Measurements from ENCODE around the gene BST2. TPM values are rescaled to one million over a fixed set of nuclear protein-coding genes. Genes with fewer than 3 reads are reported as not detected.
A peak's percentile ranks its signal among the peaks of the same experiment; 100 is the strongest.

The BST2 gene
- total and polyA plus RNA-seq, 10 of the 15 experiments (the other 5 are each of a cell fraction or from before 2014, with no cell fraction given), result 16.6 to 372 (median 264) TPM

GRCh38 chr19:17405250-17406045, at the start of gene BST2 (continued):
- TF ChIP-seq ZNF687 (IDR thresholded peaks at IDR 0.05) (0 out of 2 replicates have a peak, but pooled peaks have one; percentile 13), POLR2A (IDR thresholded peaks at IDR 0.05; ENCODE audit: low read depth, low read length) (peak; percentile 82), CHD2 (IDR thresholded peaks at IDR 0.05; ENCODE audit: borderline replicate concordance, low read depth, low read length) (no peak), SMAD5 (IDR thresholded peaks at IDR 0.05; ENCODE audit: low read depth) (no peak), E4F1 (IDR thresholded peaks at IDR 0.05; ENCODE audit: borderline replicate concordance, partially characterized antibody) (peak; percentile 59), TARDBP (IDR thresholded peaks at IDR 0.05; ENCODE audit: borderline replicate concordance) (no peak), MLLT1 (IDR thresholded peaks at IDR 0.05) (no peak), TCF3 (IDR thresholded peaks at IDR 0.05; ENCODE audit: borderline replicate concordance, insufficient read depth, low read depth, low read length) (peak; percentile 62; the same call in 1 of the 2 replicates), MTA2 (IDR thresholded peaks at IDR 0.05; ENCODE audit: low read depth) (peak; percentile 39; the same call in 1 of the 2 replicates), SUPT20H (IDR thresholded peaks at IDR 0.05; ENCODE audit: borderline replicate concordance, control insufficient read depth, low read depth, low read length) (no peak), ZBTB4 (CRISPR knock-in tag; IDR thresholded peaks at IDR 0.05) (no peak), PAX8 (IDR thresholded peaks at IDR 0.05) (no peak), DPF2 (IDR thresholded peaks at IDR 0.05) (peak; percentile 34; the same call in 1 of the 2 replicates), IKZF2 (IDR thresholded peaks at IDR 0.05) (peak; percentile 8 to 40; a peak in 2 of 4 replicates), RAD51 (IDR thresholded peaks at IDR 0.05) (no peak), KLF5 (IDR thresholded peaks at IDR 0.05; ENCODE audit: partially characterized antibody) (peak; percentile 5)
